HG02623 (cell line): ENCODE data around the gene CD3D.

Experiments
- ATAC-seq: cut with Tn5 transposase; IDR thresholded peaks from one replicate; pipeline ENCODE4 v1.9.1; 2021; ENCODE audit warnings: moderate library complexity; ENCODE audit not compliant: unreplicated experiment

Gene CD3D

GRCh38 chr11:118342503-118343161 lies at the start of gene CD3D:
Gene CD3D (minus strand): TSS chr11:118342705. CDS start chr11:118342607, 98 bp downstream.
- ATAC-seq: no peak

GRCh38 chr11:118383657-118384056 lies 41.2 kb upstream of the CD3D start:
- ATAC-seq: no peak

- ATAC-seq: no peak
Measured at GRCh38 chr11:118382954-118383353, 40.4 kb upstream of the CD3D start.

- ATAC-seq: no peak
Measured at GRCh38 chr11:118380571-118380970, 38.1 kb upstream of the CD3D start.

- no peak for ATAC-seq
Measured at GRCh38 chr11:118379497-118379896, 37.0 kb upstream of the CD3D start.

GRCh38 chr11:118375978-118376377 lies 33.5 kb upstream of the CD3D start:
- no peak for ATAC-seq

GRCh38 chr11:118374729-118375128 lies 32.2 kb upstream of the CD3D start:
- no peak for ATAC-seq

- no peak for ATAC-seq
Measured at GRCh38 chr11:118373871-118374270, 31.4 kb upstream of the CD3D start.

- ATAC-seq: no peak
Measured at GRCh38 chr11:118373263-118373662, 30.8 kb upstream of the CD3D start.

GRCh38 chr11:118370774-118371173 lies 28.3 kb upstream of the CD3D start:
- ATAC-seq: no peak

- ATAC-seq: no peak
Measured at GRCh38 chr11:118366287-118366686, 23.8 kb upstream of the CD3D start.

- ATAC-seq: no peak
Measured at GRCh38 chr11:118364956-118365615, 22.6 kb upstream of the CD3D start.

- ATAC-seq: peak; percentile 97
Measured at GRCh38 chr11:118359295-118359958, 16.9 kb upstream of the CD3D start, which contains the start of gene UBE4A. Gene UBE4A (plus strand): TSS chr11:118359600. CDS start chr11:118365081, 5,481 bp downstream.

GRCh38 chr11:118358071-118358470 lies 15.6 kb upstream of the CD3D start:
- no peak for ATAC-seq

- no peak for ATAC-seq
Measured at GRCh38 chr11:118353084-118353710, 10.7 kb upstream of the CD3D start.

GRCh38 chr11:118349475-118349874 lies 7.0 kb upstream of the CD3D start:
- no peak for ATAC-seq

GRCh38 chr11:118343981-118344515 lies 1.5 kb upstream of the CD3D start, which contains the start of gene CD3G:
Gene CD3G (plus strand): TSS chr11:118344344. CDS start chr11:118344424, 80 bp downstream.
- ATAC-seq: no peak

- no peak for ATAC-seq
Measured at GRCh38 chr11:118343248-118343647, 743 bp upstream of the CD3D start.

- no peak for ATAC-seq
Measured at GRCh38 chr11:118341815-118342489, 553 bp downstream of the CD3D start.

- no peak for ATAC-seq
Measured at GRCh38 chr11:118341261-118341660, 1.2 kb downstream of the CD3D start.

- ATAC-seq: no peak
Measured at GRCh38 chr11:118340449-118340848, 2.1 kb downstream of the CD3D start.
